NCI-H226 (cell line): ENCODE measurements around the gene IFI44.

Source experiments
- DNase-seq: peaks from one replicate; pipeline ENCODE4 v3.0.0-alpha.2; 2015

The IFI44 gene

GRCh38 chr1:78712467-78713051 lies 62.9 kb downstream of the IFI44 start:
- DNase-seq, result no peak

GRCh38 chr1:78713297-78713696 lies 63.7 kb downstream of the IFI44 start:
- DNase-seq, result no peak
